Femur (tissue), 1 donor: Measurements from ENCODE around the gene GRAP2.

Experiments
- DNase-seq: peaks from one replicate; pipeline ENCODE4 v3.0.0-alpha.2; 2017

The GRAP2 gene

GRCh38 chr22:40022536-40023240 is 121.8 kb downstream of the GRAP2 start:
- DNase-seq, result peak; percentile 51
